ENCODE results near the gene ACE.

The ACE gene

DNA sequence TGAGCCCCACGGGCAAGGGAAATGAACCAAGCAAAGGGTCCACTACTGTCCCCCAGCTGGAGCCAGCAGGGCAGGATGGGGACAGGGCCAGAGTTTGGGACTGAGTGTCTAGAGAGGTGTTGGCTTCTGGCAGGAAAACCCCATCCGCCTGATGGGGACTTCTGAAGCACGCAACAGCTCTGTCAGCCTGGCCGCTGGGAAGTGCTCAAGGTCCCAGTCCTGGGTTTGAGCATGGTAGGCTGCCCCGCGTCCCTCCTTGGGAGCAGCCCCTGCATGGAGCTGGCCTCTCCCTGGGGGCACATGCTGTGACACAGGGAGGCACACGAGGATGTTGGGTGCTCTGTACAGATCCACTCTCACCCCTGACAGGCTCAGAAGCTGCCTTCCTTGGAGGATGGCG is 14.6 kb downstream of the ACE start:
- DNase-seq: no peak

DNA sequence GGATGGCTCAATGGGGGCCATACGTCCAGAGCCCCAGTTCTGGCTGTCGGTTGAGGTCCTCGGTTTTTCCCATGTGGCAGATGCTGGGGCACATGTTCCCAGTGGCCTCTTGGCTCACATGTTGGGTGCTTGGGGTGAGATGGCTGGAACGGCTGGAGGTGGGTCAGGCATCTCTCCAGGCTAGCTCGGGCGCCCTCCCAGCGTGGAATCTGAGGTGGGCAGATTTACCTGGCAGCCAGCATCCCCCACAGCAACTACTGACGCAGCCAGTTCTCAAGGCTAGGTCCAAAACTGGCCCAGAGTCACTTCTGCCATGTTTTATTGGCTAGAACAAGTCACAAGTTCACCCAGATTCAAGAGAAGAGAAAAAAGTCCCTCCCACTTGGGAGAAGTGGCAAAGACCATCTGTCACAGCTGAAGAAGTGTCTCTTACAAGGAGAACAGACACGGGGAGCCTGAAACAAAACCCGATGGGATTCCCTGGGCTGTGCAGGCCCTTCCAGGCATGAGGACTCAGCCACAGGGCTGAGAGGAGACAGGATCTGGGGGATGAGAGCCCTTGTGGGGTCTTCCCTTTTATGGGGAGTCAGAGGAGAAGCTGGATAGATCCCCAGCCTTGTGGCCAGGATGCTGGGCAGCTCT is 15.2 kb downstream of the ACE start:
- no peak for DNase-seq

DNA sequence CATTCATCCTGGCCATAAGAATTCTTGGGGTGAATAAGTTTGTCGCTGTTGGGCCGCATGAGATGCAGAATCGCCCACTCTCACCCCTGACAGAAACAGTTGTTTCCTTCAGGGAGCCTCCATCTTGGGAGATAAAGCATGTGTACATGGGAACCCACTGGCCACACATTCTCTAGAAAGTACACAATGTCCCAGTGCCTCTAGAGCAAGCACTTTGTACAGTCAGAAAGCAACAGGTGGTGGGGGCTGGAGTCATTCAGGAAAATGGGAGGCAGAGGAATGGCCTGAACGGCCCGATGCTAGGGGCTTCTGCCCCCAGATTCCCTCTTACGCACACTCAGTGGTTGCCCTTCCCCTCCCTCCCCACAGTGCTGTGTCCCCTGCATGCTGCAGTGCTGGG is 16.1 kb downstream of the ACE start:
- no peak for DNase-seq

DNA sequence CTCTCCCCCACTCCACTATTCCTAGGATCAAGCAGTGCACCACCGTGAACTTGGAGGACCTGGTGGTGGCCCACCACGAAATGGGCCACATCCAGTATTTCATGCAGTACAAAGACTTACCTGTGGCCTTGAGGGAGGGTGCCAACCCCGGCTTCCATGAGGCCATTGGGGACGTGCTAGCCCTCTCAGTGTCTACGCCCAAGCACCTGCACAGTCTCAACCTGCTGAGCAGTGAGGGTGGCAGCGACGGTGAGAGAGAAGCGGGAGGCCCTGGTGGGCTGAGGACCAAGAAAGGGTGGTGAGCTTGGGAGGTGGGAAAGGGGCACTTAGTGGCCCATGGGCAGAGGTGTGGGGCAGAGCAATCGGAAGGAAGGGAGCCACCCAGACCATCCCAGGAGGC is 16.6 kb downstream of the ACE start:
- no peak for DNase-seq

DNA sequence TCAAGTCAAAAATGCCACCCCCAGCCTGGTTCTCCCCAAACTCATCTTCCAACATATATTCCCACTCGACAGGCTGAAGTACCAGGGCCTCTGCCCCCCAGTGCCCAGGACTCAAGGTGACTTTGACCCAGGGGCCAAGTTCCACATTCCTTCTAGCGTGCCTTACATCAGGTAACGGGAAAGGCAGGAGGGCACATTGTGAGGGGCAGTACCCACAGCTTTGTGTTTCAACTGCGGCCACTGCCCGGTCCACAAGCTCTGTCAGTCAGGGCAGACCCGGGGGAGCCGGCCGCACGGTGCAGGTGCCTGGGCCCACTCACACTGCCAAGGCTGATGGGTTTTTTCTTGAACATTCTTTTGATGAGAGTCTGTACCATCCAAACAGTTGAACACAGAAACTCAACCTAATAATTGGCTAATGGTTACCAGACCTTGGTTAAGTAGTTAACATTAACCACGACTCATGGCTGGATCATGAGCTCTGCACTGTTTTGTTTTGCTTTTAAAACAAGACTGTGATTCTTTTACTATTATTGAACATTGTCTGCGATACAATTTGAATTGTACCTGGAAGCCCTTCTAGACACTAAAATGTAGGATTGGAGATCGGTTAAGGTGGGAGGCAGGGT is 17.6 kb downstream of the ACE start:
- no peak for DNase-seq

DNA sequence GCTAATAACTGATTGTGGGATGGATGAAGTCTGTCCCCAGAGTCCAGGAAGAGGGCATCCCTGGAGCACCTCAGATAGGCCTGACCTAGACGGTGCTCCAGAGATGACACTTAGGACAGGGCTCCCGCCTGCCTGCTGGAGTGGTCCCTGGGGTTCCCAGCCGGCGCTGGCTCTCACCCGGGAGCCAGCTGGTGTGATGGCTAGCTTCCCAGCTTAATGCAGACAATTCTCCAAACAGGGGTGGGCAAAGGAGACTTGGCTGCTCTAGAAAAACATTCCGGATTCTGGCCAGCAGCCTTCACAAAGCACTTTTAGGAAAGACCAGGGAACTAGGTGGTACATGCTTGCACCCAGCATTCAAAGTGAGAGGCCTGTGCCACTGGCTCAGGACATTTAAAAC is 18.6 kb downstream of the ACE start:
- no peak for DNase-seq

DNA sequence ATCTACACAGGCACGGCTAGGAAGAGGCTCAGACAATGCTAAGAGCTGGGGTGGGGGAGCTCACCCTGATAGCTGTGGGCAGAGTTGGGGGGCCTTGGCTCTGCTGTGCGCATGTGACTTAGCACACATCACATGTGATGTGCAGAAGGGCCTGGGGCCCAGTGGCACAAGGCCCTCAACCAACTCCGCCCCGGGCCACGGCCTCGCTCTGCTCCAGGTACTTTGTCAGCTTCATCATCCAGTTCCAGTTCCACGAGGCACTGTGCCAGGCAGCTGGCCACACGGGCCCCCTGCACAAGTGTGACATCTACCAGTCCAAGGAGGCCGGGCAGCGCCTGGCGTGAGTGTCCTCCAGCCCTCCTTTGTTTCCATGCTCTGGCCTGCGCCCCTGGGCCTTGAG is 19.3 kb downstream of the ACE start:
- DNase-seq: no peak

DNA sequence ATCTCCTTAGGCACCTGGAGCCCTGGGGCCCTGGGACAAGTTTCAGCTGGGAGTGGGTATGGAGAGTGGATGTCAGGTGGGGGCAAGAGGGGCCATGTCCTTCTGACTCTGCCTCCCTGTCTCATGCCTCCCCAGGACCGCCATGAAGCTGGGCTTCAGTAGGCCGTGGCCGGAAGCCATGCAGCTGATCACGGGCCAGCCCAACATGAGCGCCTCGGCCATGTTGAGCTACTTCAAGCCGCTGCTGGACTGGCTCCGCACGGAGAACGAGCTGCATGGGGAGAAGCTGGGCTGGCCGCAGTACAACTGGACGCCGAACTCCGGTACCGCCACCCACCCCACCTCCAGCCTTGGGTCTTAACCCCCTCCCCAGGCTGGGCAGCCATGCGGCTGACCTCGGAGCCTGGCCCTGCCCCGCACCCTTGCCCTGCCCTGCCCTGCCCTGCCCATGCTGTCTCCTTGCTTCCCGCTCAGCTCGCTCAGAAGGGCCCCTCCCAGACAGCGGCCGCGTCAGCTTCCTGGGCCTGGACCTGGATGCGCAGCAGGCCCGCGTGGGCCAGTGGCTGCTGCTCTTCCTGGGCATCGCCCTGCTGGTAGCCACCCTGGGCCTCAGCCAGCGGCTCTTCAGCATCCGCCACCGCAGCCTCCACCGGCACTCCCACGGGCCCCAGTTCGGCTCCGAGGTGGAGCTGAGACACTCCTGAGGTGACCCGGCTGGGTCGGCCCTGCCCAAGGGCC is 20.0 kb downstream of the ACE start:
- DNase-seq: no peak

DNA sequence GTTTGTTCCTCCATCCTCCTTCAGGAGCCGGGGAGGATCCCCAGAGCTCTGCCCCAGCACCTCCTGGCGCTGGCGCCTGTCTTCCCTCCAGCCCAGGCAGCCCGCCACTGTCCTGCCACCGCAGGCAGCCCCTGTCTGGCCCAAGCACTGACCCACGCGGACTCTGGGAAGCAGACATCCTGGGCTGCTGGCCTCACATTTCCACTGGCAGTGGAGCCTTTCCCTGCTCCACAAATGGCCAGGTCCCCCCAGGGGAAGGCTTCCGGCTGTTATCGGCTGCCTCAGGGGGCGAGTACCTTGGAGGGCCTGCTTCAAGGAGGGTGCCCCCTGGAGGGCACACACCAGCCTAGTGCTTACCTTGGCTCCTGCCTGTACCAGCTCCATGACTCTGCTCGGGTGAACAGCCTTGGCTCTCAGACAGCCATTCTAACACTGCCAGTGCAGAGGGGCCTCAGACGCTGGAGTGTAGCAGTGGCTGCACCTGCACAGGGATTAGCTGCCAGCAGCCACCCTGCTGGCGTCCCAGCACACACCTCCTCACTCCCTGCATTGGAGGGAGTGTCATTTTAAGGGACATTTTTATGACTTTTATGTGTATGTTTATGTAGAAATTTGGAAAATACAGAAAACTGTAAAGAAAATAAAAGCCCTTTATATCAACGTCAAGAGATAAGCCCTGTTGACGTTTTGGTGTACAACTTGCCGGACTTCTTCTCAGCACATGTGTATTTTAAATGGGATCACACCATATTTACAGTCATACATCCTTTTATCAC is 21.0 kb downstream of the ACE start:
- peak; percentile 33 for DNase-seq

DNA sequence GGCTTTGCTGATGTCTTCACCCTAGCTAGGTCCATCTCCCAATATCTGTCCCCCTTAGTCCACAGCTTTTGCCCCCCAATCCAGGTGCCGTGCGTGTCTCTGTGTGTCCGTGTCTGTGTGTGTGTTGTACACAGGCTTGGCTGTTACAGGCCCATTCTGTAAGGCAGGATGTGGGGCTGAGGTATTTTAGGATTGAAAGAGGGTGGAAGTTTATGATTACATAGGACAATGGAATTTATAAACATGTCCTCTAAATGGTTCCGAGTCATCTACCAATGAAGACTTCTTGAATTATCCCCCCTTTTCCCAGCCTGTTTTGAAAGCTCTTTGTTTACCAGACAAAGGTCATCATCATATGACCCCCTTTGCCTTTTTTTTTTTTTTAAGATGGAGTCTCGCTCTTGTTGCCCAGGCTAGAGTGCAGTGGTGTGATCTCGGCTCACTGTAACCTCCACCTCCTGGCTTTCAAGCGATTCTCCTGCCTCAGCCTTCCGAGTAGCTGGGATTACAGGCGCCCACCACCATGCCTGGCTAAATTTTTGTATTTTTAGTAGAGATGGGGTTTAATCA is 21.9 kb downstream of the ACE start:
- no peak for DNase-seq

DNA sequence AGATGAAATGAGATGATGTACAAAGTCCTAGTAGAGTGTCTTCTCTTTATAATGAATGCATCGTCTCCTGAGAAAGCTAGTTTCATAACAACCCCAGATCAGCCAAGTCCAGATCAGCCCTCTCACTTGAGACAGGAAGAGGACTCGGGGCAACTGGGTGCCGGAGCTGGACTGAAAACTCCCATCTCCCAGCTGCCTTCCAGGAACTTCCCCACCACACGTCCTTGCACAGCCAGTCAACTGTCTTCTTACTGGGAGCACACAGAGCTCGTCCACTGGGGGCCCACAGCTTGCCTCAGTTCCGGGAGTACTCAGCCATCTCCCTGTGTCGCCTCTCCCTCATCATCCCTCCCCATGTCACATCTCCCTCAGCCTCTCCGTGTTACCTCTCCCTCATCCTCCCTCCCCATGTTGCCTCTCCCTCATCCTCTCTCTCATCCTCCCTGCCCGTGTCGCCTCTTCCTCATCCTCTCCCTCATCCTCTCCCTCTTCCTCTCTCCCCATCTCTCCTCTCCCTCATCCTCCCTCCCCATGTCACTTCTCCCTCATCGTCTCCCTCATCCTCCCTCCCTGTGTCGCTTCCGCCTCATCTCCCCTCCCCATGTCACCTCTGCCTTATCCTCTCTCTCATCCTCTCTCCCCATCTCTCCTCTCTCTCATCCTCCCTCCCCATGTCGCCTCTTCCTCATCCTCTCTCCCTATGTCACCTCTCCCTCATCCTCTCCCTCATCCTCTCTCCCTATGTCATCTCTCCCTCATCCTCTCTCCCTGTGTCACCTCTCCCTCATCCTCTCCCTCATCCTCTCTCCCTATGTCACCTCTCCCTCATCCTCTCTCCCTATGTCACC is 23.9 kb downstream of the ACE start:
- no peak for DNase-seq

DNA sequence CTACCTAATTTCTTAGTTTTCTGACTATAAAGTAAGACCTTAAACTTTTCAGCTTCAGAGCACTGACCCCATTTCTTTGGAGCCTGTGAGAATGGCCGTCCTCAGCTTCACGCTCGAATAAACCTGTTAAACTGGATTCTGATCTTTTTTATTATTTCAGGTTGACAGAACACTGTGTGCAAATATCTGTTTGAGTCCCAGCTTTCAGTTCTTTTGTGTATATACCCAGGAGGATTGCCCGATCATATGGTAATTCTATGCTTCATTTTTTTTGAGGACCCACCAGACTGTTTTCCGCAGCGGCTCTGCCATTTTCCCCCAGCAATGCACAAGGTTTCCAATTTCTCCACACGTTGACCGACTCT is 26.5 kb downstream of the ACE start:
- DNase-seq: no peak

DNA sequence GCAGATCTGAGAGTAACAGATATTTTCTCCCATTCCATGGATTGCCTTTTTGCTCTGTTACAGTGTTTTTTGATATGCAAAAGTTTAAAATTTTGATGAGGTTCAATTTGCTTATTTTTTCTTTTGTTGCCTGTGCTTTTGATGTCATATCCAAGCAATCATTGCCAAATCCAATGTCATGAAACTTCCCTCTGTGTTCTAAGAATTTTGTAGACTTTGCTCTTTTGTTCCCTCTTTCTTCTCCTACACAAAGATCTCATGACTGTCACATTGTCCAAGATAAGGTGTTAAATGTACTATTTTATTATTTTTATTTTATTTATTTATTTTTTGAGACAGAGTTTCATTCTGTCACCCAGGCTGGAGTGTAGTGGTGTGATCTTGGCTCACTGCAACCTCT is 27.4 kb downstream of the ACE start:
- DNase-seq: no peak

DNA sequence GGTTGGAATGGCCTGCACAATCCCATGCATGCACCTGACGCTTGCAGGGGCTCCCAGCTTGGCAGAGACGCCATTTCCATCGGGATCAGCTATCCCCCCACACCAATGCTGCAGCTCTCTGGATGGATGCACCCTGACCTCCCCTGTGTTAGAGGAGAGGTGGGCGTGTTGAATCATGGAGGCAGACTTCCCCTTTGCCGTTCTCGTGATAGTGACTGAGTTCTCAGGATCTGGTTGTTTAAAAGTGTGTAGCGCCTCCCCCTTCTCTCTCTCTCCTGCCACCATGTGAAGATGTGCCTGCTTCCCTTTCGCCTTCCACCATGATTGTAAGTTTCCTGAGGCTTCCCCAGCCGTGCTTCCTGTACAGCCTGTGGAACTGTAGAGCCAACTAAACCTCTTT is 28.5 kb downstream of the ACE start:
- no peak for DNase-seq

DNA sequence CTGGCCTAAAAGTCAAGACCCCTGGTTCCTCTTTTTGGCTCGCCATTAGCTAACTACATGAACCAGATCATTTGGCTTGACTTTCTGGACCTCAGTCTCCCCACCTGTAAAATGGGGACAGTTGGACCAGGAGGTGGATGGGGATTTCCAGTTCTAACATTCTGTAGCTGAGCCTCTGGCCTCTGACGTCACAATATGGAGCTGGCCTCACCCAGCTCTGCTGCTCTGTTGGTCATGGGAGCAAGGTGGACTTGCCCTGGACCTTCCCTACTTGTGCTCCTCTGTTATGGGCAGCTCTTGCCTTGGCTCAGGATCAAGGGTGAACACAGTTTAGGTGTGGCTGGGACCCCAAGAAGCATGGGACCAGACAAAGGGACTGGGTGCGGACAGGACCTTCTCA is 29.8 kb downstream of the ACE start:
- DNase-seq: no peak

DNA sequence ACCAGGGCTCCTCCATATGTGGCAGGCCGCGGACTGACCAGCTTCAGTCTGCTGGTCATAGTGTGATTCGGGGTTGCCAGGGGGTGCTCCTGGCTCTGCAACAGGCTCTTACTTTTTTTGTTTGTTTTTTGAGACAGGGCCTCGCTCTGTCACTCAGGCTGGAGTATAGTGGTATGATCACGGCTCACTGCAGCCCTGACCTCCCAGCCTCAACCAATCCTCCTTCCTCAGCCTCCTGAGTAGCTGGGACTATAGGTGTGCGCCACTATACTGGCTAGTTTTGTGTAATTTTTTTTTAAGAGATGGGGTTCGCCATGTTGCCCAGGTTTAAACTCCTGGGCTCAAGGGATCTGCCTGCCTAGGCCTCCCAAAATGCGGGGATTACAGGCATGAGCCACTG is 34.5 kb downstream of the ACE start:
- DNase-seq: no peak

DNA sequence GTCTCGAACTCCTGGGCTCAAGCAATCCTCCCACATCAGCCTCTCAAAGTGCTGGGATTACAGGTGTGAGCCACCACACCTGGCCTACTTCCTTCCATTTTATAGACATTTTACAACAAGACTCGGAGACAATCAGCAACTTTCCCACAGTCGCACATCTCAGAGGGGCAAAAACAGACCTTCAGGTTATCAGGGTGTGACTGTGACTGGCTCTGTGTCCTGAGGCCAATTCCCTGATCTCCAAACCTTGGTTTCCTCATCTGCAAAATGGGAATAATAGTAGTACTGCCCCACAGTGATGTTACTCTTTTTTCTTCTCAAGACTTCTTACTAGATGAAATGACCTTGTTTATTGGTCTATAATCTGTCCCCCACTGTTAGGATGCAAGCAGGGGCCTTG is 35.5 kb downstream of the ACE start:
- DNase-seq: no peak

DNA sequence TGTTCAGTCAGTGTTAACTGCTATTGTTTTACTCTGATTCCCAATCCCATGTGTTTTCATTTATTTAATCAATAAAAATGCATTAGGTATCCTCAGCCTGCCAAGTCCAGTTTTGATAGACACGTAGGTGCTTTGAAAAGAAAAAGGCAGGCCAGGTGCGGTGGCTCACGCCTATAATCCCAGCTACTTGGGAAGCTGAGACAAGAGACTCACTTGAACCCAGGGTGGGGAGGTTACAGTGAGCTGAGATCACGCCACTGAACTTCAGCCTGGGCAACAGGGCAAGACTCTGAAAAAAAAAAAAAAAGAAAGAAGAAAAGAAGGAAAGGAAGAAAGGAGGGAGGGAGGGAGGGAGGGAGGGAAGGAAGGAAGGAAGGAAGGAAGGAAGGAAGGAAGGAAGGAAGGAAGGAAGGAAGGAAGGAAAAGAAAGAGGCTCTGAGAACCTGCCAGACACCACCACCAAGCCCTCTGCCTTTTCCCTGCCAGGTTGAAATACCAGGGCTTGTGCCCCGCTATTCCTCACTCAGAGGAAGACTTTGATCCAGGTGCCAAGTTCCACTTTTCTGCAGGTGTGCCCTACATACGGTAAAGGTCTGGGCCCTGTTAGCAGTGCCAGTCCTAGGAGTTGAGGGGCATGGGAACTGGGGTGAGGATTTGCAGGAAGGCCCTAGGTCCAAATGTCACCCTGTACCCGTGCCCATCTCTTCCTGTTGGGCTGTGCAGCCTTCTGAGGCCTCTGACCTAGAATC is 36.2 kb downstream of the ACE start:
- DNase-seq: no peak

DNA sequence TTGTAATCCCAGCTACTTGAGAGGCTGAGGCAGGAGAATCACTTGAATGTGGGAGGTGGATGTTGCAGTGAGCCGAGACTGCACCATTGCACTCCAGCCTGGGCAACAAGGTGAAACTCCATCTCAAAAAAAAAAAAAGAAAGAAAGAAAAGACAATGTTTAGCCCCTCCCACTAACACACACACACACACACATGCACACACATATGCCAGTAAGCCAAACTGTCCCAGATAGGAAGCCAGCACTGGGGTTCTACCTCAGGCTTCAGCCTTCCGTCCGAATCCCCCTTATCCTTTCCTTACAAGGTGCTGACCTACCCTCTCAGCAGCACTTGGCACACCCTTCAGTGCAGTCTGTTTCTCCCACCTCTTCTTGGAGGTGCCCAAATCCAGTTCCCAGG is 37.6 kb downstream of the ACE start:
- no peak for DNase-seq

DNA sequence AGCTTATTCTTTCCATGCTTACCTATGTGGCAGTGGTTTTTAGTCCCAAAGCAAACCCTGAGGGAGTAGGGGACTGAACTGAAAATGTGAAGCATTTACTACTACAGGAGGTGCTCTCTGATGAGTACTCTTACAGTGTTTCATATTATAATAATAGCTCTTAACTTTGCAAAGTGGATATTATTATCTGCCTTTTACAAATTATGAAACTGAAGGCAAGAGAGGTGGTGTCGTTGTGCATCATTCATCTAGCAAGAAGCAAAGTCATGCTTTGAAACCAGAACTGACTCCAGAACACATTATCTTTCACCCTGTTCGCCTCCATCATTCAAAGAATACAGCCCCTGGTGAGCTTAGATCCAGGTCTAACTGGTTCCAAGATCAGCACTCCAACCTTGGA is 38.1 kb downstream of the ACE start:
- DNase-seq: no peak

DNA sequence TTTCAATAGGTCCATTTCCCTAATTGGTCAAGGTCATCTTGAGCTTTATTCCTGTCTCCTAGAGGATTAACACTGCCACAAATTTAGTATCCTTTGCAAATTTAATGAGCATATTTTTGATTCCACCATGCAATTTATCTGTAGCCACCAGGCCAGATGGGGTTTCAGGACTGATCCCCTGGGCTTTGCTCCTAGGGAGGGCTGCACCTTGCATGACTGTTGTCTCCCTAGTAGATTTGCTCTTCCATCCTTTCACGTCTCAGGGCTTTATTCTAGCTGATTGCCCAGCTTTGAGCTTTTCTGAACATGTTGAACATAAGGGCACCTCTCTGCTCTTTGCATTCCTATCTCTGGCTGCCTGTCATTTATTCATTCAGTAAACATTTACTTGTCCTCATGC is 38.6 kb downstream of the ACE start:
- no peak for DNase-seq
